HG02610 (cell line): ENCODE measurements around the gene HDGFL2.
"Not testable (repeated sequence)": the region's sequence is repeated elsewhere in the genome, so short reads cannot be mapped to it uniquely, and the experiment has no call there.

Experiments used
- ATAC-seq: cut with Tn5 transposase; IDR thresholded peaks from one replicate; pipeline ENCODE4 v1.9.1; 2021; ENCODE audit warnings: mild to moderate bottlenecking, moderate library complexity; ENCODE audit not compliant: unreplicated experiment

Gene HDGFL2

DNA sequence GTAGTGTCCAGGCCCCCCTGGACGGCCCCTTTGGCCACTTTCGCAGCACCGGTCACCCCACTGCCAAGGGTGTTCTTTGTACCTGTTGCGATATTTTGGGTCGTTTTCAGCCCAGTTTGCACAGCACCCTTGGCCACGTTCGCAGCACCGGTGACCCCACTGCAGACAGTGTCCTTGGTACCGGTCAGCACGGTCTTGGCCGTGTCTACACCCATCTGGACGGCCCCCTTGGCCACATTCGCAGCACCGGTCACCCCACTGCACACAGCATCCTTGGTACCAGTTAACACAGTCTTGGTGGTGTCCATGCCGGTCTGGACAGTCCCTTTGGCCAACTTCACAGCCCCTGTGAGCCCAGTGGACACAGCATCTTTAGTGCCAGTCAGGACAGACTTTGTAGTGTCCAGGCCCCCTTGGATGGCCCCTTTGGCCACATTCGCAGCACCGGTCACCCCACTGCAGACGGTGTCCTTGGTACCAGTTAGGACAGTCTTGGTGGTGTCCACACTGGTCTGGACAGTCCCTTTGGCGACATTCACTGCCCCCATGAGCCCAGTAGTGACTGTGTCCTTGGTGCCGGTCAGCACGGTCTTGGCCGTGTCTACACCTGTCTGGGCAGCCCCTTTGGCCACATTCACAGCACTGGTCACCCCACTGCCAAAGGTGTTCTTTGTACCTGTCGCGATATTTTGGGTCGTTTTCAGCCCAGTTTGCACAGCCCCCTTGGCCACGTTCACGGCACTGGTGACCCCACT is 39.4 kb downstream of the HDGFL2 start:
- ATAC-seq = no peak

DNA sequence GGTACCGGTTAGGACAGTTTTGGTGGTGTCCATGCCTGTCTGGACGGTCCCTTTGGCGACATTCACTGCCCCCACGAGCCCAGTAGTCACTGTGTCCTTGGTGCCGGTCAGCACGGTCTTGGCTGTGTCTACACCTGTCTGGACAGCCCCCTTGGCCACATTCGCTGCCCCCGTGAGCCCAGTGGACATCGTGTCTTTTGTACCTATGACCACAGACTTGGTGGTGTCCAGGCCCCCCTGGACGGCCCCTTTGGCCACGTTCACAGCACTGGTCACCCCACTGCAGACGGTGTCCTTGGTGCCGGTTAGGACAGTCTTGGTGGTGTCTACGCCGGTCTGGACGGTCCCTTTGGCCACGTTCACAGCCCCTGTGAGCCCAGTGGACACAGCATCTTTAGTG is 40.0 kb downstream of the HDGFL2 start:
- ATAC-seq = no peak

DNA sequence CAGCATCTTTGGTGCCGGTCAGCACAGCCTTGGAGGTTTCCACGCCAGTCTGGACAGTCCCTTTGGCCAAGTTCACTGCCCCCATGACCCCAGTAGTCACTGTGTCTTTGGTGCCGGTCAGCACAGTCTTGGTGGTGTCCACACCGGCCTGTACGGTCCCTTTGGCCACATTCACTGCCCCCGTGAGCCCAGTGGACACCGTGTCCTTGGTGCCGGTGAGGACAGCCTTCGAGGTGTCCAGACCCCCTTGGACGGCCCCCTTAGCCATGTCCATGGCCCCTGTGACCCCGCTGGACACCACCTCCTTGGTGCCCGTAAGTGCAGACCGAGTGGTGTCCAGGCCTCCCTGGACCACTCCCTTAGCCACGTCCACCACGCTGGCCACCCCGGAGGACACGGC is 41.2 kb downstream of the HDGFL2 start:
- ATAC-seq = no peak

DNA sequence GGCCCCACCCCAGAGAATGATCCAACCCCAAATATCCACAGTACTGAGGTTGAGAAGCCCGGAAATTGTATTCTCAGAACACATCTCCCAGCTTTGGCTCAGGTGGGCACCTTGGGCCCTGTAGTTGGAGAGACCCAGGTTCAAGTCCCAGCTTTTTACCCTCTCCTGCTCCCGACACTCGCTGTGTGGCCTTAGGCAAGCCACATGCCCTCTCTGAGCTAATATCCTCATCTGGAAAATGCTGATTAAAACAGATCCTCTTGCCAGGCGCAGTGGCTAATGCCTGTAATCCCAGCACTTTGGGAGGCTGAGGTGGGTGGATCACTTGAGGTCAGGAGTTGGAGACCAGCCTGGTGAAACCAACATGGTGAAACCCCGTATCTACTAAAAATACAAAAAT is 43.6 kb downstream of the HDGFL2 start:
- ATAC-seq = no peak

DNA sequence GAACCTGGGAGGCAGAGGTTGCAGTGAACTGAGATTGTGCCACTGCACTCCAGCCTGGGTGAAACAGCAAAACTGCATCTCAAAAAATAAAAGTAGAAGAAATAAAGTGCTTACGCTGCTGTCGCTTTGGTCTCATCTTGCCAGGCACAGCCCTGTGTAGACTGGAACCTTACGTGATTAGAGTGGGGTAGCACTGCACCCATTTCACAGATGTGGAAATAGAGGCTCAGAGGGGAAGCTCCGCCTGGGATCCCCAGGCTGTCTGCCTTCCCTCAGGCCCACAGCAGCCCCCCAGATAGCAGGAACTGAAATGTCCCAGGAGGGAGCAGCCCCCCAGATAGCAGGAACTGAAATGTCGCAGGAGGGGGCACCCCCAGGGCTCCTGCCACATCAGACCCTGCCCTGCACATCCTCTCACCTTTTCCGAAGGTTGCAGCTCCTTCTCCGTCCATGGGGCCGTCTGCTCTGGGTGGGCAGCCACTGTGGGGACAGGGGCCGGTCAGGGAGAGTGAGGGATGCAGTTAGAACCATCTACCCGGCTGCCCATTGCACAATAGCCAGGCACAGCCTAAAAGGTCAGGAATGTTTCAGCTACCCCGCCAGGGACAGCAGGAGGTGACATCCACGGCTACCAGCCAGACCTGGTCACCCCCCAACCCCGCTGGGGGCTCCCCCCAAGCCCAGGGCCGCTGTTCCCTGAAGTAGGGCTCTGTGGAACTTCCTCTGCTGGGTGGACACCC is 44.3 kb downstream of the HDGFL2 start:
- no peak for ATAC-seq

DNA sequence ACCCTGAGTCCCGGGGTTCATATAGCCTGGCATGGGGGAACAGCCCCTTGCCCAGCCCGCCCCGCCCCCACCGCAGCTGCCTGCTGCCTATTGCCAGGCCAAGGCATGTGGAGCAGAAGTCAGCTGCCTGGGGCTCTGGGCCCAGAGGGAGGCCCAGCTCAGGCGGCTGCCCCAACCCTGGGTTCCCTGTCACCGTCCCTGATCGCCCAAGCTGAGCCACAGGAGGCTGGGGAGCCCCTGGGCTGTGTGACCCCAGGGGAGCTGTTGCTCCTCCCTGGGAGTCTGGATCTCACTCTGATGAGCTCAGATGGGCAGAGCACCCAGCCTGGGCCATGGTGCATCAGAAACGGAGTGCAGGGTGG is 44.8 kb downstream of the HDGFL2 start:
- ATAC-seq = no peak

DNA sequence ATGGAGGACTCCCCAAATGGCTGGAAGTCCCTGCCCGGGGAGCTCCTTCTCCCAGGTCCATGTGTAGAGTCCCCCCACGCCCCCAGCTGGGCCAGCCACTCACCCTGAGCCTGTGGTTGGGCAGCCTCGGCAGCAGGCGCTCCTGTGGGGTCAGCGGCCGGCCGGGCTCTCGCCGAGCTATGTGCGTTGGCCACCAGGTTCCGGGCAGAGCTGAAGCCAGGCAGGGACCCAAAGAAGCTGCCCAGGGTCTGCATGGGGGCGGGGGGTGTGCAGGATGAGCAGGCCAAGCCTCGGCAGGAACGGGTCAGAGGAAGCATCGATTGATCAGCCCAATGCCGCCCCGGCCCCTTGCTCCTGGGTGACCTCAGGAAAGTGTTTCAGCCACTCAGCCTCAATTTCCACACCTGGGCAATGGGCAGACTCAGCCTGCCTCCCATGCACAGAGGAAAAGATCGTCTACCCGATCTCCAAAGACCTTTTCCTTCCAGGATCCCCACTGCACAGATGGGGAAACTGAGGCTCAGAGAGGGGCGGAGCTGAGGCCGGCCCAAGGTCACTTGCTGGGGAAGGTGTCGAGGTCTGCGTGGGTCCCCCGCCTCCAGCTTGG is 45.5 kb downstream of the HDGFL2 start:
- ATAC-seq = no peak

DNA sequence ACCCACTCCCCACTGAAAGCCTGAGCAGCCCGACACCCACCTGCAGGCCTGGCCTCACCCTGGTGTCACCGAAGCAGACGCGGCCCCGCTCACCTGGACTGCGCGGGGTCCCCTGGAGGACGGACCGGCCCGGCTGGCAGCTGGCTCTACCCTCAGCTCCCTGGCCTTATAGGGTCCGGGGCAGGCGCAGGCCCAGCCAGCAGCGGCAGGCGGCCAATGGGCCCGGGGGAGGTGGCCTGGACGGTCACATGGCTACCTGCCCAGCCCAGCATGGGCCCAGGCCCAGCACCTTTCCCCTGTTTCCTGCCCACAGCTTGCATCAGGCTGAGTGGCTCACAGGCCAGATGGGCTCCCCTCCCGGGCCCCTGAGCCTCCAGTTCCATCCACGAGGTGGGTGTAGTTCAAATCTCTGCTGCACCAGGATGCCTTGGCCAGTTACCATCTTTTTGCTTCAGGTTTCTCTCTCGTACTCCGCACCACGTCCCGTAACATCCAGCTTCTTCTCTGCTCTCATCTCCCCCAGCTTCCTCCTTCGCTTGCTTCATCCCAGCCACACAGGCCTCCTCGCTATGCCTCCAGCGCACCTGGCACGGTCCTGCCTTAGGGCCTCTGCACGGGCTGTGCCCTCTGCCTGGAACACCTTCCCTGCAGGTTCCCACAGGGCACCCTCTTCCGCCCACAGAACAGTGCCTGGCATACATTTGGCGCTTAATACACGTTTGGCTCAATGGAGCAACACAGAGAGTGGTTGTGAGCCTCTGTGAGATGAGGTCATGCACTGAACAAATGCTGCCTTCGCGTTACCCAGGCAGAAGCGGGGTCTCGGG is 46.5 kb downstream of the HDGFL2 start, which contains the start of gene PLIN4:
Gene PLIN4, minus strand, starts transcription at position 142 of the 827 bp plus-strand sequence. CDS start 214 bp downstream, outside the sequence.
- no peak for ATAC-seq

DNA sequence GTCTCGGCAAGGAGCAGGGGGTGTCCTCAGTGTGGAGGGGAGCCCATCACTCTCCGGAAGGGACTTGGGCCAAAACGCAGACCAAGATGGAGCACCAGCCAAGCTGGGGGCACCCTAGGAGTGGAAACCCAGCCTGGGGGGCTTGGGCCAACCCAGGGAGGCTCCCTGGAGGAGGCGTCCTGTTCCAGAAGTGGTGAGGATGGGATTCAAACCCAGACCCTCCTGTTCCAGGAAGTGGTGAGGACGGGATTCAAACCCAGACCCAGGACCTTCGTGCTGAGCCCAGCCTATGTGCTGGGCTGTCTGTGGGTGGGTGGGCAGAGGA is 47.0 kb downstream of the HDGFL2 start:
- no peak for ATAC-seq

DNA sequence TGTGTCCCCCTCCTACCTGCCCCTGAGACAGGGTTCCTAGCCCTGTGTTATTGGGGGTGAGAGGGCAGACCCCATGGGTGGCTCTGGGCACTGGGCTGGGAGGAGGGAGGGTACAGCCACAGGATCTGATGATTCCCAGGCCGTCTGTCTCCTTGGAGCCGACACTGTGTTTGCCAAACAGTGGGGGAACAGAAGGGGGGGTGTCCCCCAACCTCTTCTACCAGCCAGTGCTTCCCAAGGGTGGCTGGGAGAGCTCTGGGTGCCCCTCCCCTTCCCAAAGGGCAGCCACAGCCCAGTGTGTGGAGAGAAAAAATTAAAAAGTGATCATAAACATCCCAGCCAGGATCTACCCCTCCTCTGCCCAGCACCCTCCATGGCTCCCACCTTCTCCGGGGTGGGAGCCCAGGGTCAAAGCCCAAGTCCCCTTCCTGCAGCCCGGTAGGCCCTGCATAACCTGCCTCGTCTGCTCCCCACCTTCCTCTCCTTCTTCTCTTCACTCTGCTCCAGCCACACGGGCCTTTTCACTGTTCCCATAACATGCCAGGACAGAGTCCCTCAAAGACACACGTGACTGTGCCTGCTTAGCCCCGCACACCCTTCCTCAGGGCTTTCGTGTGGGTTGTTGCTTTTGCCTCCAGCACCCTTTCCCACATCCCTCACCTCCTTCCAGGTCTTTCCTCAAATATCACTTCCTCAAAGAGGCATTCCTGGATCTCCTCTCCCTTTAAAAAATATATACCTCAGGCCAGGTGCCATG is 47.6 kb downstream of the HDGFL2 start:
- ATAC-seq = no peak

DNA sequence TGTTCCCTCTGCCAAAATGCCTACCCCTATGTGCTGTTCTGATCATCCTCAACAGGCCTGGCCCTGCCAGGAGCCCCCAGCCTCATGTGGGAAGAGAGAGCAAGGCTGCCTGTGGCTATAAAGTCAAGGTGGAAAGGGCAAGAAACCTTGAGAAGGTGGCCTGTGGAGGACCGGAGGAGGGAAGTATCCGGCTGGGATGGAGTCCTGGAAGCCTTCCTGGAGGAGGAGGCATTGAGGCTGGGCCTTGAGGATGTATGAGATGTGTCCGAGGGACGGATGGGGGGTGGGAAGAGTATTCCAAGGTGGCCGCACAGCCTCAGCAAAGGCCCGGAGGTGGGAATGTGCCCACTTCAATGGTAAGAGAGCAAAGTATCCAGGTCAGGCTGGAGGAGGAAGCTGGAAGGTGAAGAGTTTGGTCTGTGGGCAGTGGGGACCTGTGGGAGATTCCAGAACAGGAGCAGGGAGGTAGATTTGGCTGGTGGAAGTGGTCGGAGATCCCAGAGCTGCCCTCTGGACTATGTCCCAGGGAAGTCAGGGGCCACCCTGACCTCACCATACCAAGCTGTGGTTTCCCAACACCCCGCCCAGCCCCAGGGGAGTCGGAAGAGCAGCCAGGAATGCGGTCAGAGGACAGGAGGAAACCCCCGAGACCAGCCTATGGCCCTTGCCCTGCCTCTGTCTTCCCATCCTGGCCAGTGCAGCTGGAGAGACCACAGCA is 49.2 kb downstream of the HDGFL2 start:
- no peak for ATAC-seq

DNA sequence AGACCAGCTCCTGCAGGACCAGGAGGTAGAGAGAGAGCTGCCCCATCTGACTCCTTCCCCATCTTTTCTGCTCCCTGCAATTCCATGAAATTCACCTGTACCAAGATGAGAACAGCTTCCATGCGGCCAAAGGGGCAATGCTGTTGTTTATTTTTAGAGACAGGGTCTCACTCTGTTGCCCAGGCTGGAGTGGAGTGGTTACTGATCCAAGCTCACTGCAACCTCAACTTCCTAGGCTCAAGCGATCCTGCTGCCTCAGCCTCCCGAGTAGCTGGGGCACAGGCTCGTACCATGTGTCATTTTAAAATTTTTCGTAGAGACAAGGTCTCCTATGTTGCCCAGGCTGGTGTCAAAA is 49.8 kb downstream of the HDGFL2 start:
- ATAC-seq = no peak

DNA sequence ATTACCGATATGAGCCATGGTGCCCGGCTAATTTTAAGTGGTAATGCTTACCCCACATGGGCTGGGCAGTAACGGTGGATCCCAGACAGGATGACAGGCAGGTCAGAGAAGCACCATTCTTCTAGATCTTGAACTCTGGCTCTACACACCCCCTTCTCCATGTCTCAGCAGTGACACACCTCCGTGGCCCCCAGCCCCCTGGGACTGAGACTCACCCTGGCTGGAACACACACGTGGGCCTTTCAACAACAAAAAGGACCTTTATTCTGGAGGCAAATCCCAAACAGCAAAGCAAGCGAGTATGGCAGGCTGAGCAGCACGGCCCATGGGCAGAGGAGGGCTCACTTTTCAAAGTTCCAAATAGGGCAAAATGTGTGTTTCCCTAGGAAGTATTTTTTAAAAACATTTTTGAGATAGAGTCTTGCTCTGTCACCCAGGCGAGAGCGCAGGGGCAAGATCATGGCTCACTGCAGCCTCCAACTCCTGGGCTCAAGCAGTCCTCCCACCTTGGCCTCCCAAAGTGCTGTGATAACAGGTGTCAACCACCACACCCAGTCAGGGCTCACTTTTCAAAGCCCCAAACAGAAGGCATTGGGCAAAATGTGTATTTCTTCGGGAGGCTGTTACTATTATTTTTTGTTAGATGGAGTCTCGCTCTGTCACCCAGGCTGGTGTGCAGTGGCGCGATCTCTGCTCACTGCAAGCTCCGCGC is 50.4 kb downstream of the HDGFL2 start:
- no peak for ATAC-seq

DNA sequence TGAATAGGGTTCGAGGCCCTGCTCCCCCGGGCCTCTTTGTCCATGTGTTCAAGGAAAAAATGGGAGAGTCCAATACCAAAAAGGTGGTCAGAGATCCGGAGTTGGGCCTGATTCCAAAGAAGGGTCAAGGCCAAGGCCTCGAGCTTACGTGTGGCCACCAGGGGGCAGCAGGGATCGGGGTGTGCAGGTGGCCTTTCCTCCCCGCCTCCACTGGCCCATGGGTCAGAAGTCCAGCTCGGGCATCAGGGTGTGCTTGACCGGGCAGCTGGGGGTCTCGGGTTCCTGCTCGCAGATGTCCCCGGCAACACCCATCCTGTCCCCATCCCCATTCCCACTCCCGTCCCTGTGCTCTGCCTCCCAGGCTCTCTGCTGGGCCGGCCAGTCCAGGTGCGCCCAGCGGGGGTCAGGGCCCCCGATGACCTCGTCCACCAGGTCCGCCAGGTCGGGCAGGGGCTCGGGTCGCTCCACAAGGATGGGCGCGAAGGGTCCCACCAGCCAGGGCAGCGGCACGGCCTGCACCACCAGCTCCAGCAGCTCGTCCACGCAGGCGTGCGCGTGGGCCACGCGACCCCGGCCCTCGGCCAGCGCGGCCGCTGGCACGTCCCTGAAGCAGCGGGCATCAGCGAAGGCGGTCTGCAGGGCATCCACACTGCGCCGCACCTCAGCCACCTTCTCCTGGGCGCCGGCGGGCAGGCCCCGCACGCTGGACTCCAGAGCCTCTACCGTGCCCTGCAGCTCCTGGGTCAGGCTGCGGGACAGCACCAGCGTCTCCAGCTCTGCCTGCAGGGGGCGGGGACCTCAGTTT is 51.4 kb downstream of the HDGFL2 start:
- no peak for ATAC-seq

DNA sequence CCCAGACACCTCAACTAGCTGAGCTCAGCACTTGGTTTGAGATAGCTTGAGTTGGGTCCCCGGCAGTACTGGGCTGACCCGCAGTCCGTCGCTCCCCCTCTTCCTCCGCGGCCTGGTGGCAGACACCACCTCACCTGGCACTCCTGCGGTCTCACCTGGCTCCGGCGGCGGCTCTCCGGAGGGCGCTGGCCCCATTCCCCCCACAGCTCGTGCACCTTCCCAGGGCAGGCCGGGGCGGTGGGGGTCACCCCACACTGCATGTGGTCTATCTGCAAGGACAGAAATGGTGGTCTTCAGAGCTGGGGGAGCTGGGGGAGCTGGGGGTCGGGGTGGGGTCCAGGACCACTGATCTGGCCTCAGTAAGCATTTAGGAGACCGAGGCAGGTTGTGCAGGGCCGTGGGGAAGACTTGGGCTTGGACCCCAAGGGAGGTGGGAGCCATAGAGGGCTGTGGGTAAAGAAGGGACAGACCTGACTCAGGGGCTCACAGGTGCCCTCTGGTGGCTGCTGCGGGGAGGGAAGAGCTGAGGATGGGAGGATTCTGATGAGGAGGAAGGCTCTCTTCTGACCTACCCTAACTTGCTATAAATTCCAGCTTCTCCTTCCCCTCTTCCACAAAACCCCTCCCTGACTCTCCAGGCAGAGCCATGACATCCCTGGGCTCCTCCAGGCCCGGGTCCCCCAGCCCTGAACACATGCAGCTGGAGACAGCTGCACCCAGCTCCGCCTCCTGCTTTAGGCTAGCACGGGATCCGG is 52.9 kb downstream of the HDGFL2 start:
- ATAC-seq = no peak

DNA sequence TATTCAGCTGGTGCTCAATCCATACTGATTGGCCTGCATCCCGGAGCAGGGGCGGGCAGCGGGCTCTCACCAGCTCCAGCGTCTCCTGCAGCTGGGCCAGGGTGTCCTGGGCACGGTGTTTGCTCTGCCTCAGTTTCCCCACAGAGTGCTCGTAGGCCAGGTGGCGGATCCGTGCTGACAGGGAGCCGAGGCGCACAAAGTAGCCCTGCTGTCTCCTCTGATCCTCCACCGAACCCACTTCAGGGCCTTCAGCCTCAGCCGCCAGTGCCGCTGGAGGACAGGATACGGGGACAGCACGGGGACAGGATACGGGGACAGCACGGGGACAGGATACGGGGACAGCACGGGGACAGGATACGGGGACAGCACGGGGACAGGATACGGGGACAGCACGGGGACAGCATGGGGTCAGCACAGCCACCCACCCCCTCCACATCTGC is 53.5 kb downstream of the HDGFL2 start:
- ATAC-seq = no peak

DNA sequence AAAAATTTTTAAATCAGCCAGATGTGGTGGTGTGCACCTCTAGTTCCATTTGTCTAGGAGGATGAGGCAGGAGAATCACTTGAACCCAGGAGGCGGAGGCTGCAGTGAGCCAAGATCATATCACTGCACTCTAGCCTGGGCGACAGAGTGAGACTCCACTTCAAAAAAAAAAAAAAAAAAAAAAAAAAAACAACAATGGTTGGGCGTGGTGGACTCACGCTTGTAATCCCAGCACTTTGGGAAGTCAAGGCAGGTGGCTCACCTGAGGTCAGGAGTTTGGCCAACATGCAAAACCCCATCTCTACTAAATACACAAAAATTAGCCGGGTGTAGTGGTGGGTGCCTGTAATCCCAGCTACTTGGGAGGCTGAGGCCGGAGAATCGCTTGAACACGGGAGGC is 55.3 kb downstream of the HDGFL2 start:
- ATAC-seq = not testable (repeated sequence)

DNA sequence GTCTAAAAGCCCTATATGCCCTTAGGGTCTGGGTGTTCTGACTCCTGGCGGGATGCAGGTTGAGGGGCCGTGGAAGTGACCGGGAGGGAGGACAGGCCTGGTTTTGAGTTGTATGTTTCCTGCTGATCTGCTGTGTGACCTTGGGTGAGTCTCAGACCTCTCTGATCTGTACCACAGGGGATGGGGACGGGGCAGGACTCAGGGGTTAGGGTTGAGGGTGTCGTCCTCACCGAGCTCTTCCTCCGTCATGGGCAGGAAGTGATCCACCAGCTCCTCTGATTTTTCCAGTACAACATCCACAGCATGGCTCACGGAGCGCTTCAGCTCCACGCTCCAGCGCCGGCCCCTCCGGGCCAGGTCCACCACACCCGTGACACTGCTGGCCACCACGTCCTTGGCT is 56.7 kb downstream of the HDGFL2 start:
- no peak for ATAC-seq
